22Rv1 (cell line): ENCODE data around the gene PSMD9.
A peak's percentile ranks its signal among the peaks of the same experiment; 100 is the strongest.

Experiments
- ZFX ChIP-seq: fragments of 450-650 bp; IDR thresholded peaks from 2 replicates; pipeline ENCODE4 v1.6.1; 2017; ENCODE audit warnings: antibody characterized with exemption, borderline replicate concordance
- TF ChIP-seq, protein P1 (sequence below): fragments of 450-650 bp; IDR thresholded peaks from 2 replicates; pipeline ENCODE4 v1.5.1; 2017; ENCODE audit warnings: mild to moderate bottlenecking

DNA sequence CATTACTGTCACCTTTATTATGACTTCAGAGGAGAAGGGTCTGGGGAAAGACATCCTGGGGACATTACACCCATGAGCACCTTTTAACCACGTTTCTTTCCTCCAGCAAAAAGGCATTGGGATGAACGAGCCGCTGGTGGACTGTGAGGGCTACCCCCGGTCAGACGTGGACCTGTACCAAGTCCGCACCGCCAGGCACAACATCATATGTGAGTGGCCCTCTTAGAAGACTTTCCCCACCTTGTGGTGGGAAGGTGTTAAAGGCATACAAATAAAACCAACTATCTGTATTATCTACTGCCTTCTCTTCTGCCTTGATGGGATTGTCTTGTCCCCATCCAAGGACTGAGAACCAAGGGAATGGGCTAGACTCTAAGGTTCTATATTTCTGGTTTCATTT, 6.0 kb downstream of the PSMD9 start:
- TF ChIP-seq, protein P1, sequence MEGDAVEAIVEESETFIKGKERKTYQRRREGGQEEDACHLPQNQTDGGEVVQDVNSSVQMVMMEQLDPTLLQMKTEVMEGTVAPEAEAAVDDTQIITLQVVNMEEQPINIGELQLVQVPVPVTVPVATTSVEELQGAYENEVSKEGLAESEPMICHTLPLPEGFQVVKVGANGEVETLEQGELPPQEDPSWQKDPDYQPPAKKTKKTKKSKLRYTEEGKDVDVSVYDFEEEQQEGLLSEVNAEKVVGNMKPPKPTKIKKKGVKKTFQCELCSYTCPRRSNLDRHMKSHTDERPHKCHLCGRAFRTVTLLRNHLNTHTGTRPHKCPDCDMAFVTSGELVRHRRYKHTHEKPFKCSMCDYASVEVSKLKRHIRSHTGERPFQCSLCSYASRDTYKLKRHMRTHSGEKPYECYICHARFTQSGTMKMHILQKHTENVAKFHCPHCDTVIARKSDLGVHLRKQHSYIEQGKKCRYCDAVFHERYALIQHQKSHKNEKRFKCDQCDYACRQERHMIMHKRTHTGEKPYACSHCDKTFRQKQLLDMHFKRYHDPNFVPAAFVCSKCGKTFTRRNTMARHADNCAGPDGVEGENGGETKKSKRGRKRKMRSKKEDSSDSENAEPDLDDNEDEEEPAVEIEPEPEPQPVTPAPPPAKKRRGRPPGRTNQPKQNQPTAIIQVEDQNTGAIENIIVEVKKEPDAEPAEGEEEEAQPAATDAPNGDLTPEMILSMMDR: peak; percentile 47
- no peak for TF ChIP-seq ZFX
